ENCODE results near the gene SOAT1.

DNA sequence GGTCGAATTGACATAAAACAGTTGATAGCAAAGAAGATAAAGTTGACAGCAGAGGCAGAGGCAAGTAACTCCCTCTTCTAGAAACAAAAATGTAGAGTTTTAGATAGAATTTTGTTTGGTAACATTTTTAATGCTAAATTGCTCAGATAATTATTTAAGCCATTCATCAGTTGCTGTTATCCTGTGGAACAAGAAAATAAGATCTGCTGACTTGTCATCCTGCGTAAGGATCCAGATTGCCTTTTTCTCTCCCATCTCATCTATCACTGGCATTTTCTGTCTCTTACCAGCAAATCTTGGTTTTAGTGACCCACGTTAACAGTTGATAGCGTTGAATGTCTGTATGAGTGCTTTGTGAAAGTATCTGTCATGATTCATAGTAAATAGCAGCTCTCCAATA lies 29.8 kb downstream of the SOAT1 start:
- no peak for TF ChIP-seq POLR2A (IDR thresholded peaks at IDR 0.05)
- TF ChIP-seq, protein P1, sequence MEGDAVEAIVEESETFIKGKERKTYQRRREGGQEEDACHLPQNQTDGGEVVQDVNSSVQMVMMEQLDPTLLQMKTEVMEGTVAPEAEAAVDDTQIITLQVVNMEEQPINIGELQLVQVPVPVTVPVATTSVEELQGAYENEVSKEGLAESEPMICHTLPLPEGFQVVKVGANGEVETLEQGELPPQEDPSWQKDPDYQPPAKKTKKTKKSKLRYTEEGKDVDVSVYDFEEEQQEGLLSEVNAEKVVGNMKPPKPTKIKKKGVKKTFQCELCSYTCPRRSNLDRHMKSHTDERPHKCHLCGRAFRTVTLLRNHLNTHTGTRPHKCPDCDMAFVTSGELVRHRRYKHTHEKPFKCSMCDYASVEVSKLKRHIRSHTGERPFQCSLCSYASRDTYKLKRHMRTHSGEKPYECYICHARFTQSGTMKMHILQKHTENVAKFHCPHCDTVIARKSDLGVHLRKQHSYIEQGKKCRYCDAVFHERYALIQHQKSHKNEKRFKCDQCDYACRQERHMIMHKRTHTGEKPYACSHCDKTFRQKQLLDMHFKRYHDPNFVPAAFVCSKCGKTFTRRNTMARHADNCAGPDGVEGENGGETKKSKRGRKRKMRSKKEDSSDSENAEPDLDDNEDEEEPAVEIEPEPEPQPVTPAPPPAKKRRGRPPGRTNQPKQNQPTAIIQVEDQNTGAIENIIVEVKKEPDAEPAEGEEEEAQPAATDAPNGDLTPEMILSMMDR (IDR thresholded peaks at IDR 0.05), result no peak

All from heart left ventricle (tissue), 13 donors.